AML-193 (cell line): ENCODE data around the gene SHISAL2B.
"Not testable (repeated sequence)": the region's sequence is repeated elsewhere in the genome, so short reads cannot be mapped to it uniquely, and the experiment has no call there.

Experiments
- DNase-seq, 2 experiments: peaks; one replicate each; lab custom pipeline; 2025; lab: John Stamatoyannopoulos, UW

SHISAL2B gene

GRCh38 chr5:64690417-64691151, at the start of gene SHISAL2B:
Gene SHISAL2B, plus strand, starts transcription at chr5:64690503. Its CDS starts 121 bp downstream, at chr5:64690624.
- no peak for DNase-seq

- no peak for DNase-seq
Measured at GRCh38 chr5:64644831-64645230, 45.5 kb upstream of the SHISAL2B start.

- no peak for DNase-seq
Measured at GRCh38 chr5:64646169-64646568, 44.1 kb upstream of the SHISAL2B start.

GRCh38 chr5:64649512-64649911, 40.8 kb upstream of the SHISAL2B start:
- no peak for DNase-seq

GRCh38 chr5:64653766-64654560, 36.3 kb upstream of the SHISAL2B start:
- DNase-seq, result no peak

GRCh38 chr5:64654561-64654938, 35.8 kb upstream of the SHISAL2B start:
- DNase-seq, result no peak

GRCh38 chr5:64655596-64655995, 34.7 kb upstream of the SHISAL2B start:
- no peak for DNase-seq

GRCh38 chr5:64659289-64659688, 31.0 kb upstream of the SHISAL2B start:
- no peak for DNase-seq

GRCh38 chr5:64663181-64663580, 27.1 kb upstream of the SHISAL2B start:
- not testable (repeated sequence) for DNase-seq

GRCh38 chr5:64665243-64665642, 25.1 kb upstream of the SHISAL2B start:
- DNase-seq, result no peak

- DNase-seq, result no peak
Measured at GRCh38 chr5:64666078-64666477, 24.2 kb upstream of the SHISAL2B start.

GRCh38 chr5:64667068-64667467, 23.2 kb upstream of the SHISAL2B start:
- no peak for DNase-seq

GRCh38 chr5:64670277-64670676, 20.0 kb upstream of the SHISAL2B start:
- no peak for DNase-seq

GRCh38 chr5:64671678-64672077, 18.6 kb upstream of the SHISAL2B start:
- DNase-seq, result no peak

GRCh38 chr5:64678374-64678773, 11.9 kb upstream of the SHISAL2B start:
- no peak for DNase-seq

GRCh38 chr5:64680289-64680688, 10.0 kb upstream of the SHISAL2B start:
- no peak for DNase-seq

GRCh38 chr5:64682608-64683007, 7.7 kb upstream of the SHISAL2B start:
- DNase-seq, result no peak

- no peak for DNase-seq
Measured at GRCh38 chr5:64685866-64686265, 4.4 kb upstream of the SHISAL2B start.

GRCh38 chr5:64688391-64688790, 1.9 kb upstream of the SHISAL2B start:
- no peak for DNase-seq

GRCh38 chr5:64688965-64689364, 1.3 kb upstream of the SHISAL2B start:
- no peak for DNase-seq

- no peak for DNase-seq
Measured at GRCh38 chr5:64690104-64690416, 243 bp upstream of the SHISAL2B start.

- no peak for DNase-seq
Measured at GRCh38 chr5:64691291-64691690, 988 bp downstream of the SHISAL2B start.

- DNase-seq, result no peak
Measured at GRCh38 chr5:64693636-64694035, 3.3 kb downstream of the SHISAL2B start.

GRCh38 chr5:64696414-64696813, 6.1 kb downstream of the SHISAL2B start:
- not testable (repeated sequence) for DNase-seq
